ENCODE results near the gene SPZ1. TPM values are rescaled to one million over a fixed set of nuclear protein-coding genes. Genes with fewer than 3 reads are reported as not detected.

Gene SPZ1
- total and polyA plus RNA-seq, 10 of the 15 experiments (the other 5 are each of a cell fraction or from before 2014, with no cell fraction given), result not detected

DNA sequence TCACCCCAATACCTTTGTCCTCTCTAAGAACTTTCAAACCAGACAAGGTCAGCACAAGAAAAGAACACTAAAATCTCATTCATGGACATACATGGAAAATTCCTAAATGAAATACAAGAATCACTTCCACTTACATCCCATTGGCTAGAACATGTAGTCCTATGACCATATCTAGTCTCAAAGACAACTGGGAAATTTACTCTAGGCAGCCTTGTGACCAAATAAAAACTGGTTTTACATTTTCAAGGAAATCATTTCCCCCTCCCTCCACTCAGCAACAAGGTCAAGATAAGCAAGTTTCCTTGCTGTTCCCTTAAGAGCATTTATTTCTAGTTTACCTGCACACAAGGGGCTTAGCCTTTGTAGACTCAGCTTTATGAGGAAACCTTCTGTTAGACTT lies 43.6 kb upstream of the SPZ1 start:
- no peaks in the 10 kb centered on the region for H3K9me3 ChIP-seq (replicated peaks; ENCODE audit: control insufficient read depth, insufficient read depth, low read length)
- POLR2A ChIA-PET, result no interaction called here
- TF ChIP-seq, protein P1, sequence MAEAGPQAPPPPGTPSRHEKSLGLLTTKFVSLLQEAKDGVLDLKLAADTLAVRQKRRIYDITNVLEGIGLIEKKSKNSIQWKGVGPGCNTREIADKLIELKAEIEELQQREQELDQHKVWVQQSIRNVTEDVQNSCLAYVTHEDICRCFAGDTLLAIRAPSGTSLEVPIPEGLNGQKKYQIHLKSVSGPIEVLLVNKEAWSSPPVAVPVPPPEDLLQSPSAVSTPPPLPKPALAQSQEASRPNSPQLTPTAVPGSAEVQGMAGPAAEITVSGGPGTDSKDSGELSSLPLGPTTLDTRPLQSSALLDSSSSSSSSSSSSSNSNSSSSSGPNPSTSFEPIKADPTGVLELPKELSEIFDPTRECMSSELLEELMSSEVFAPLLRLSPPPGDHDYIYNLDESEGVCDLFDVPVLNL (IDR thresholded peaks at IDR 0.05; ENCODE audit: low read depth, low read length), result no peak
- no peak for TF ChIP-seq STAT1 (conservative IDR thresholded peaks at IDR 0.05)
- TF ChIP-seq, protein P2, sequence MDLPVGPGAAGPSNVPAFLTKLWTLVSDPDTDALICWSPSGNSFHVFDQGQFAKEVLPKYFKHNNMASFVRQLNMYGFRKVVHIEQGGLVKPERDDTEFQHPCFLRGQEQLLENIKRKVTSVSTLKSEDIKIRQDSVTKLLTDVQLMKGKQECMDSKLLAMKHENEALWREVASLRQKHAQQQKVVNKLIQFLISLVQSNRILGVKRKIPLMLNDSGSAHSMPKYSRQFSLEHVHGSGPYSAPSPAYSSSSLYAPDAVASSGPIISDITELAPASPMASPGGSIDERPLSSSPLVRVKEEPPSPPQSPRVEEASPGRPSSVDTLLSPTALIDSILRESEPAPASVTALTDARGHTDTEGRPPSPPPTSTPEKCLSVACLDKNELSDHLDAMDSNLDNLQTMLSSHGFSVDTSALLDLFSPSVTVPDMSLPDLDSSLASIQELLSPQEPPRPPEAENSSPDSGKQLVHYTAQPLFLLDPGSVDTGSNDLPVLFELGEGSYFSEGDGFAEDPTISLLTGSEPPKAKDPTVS (IDR thresholded peaks at IDR 0.05; ENCODE audit: low read depth, low read length), result no peak
- TF ChIP-seq KAT2A (conservative IDR thresholded peaks at IDR 0.05; ENCODE audit: control insufficient read depth, low read depth, low read length), result no peak
- no peak for TF ChIP-seq GATAD2B (conservative IDR thresholded peaks at IDR 0.05; ENCODE audit: low read depth)
- no peak for TF ChIP-seq RCOR1 (conservative IDR thresholded peaks at IDR 0.05; ENCODE audit: low read depth, low read length)
- no peak for TF ChIP-seq POU2F2 (IDR thresholded peaks at IDR 0.05; ENCODE audit: borderline replicate concordance, low read depth, low read length)
- no peak for FAIRE-seq
- DNase-seq (ENCODE audit: low read depth, low spot score), result no peak
- no peaks in the 10 kb centered on the region for H3K36me3 ChIP-seq (ENCODE audit: control insufficient read depth in 2 of 2, insufficient read depth in 2 of 2, low read length in 1 of 2)
- no peaks in the 10 kb centered on the region for H4K20me1 ChIP-seq (ENCODE audit: control insufficient read depth, insufficient read depth)
- CTCF ChIA-PET, result interaction anchor here (0.8 to 11.5 kb wide), 7 partner anchors 9 to 192 kb away, joined by 3 to 168 read pairs (median 6); no protein-coding TSS in a partner anchor
- H3K27me3 ChIP-seq (replicated peaks in 1 of 2; ENCODE audit: control insufficient read depth in 2 of 2, insufficient read depth in 2 of 2, low read length in 1 of 2), result no peaks in the 10 kb centered on the region
- H3K27ac ChIP-seq (ENCODE audit: control insufficient read depth, insufficient read depth), result no peak overlapping the region
- in situ Hi-C loops (cut with MboI) (no loop called here), intact Hi-C loops (cut with micrococcal nuclease; ENCODE audit: unreplicated experiment) (no loop called here)
- no TSS peak for BruUV-seq (replicated peaks)
- SMC1A ChIA-PET (ENCODE audit: uncharacterized antibody, unreplicated experiment), result interaction anchor here (1.0 to 9.2 kb wide), 8 partner anchors 19 to 186 kb away, joined by 3 to 89 read pairs (median 4); no protein-coding TSS in a partner anchor
- ATAC-seq, result no peak
- no peaks in the 10 kb centered on the region for H3K79me2 ChIP-seq (ENCODE audit: control insufficient read depth, insufficient read depth, low read length)
- H2AFZ ChIP-seq (ENCODE audit: control insufficient read depth, low read depth, low read length), result no peak overlapping the region
- no peak overlapping the region for H3K4me3 ChIP-seq
- RAD21 ChIA-PET (ENCODE audit: unreplicated experiment), result interaction anchor here (1.3 to 9.5 kb wide), 3 partner anchors 14 to 192 kb away, joined by 3 to 114 read pairs (median 6); no protein-coding TSS in a partner anchor
- H3K4me1 ChIP-seq (ENCODE audit: control insufficient read depth, insufficient read depth, low read length), result no peaks in the 10 kb centered on the region
- no peak overlapping the region for H3K9ac ChIP-seq (ENCODE audit: control insufficient read depth, insufficient read depth, low read length)
- no peak overlapping the region for H3K4me2 ChIP-seq (ENCODE audit: control insufficient read depth, insufficient read depth)

All from GM12878 (cell line).